ENCODE measurements around the gene PSMD12. TPM values are rescaled to one million over a fixed set of nuclear protein-coding genes. Genes with fewer than 3 reads are reported as not detected.
"Not testable (repeated sequence)": the region's sequence is repeated elsewhere in the genome, so short reads cannot be mapped to it uniquely, and the experiment has no call there.

The PSMD12 gene
- total RNA-seq, 2 experiments from 2014 or later = 39.8 to 40.5 TPM

GRCh38 chr17:67305446-67306235 lies 60.7 kb downstream of the PSMD12 start:
- H3K36me3 Mint-ChIP-seq; H3K4me1 Mint-ChIP-seq; DNase-seq; H3K9me3 Mint-ChIP-seq; ATAC-seq (ENCODE audit: low read depth); H3K27ac Mint-ChIP-seq; H3K27me3 Mint-ChIP-seq; POLR2A ChIA-PET; H3K4me3 Mint-ChIP-seq: not testable (repeated sequence)

- H3K4me1 Mint-ChIP-seq = no peaks in the 10 kb centered on the region
- POLR2A ChIA-PET = no interaction called here
- no peaks in the 10 kb centered on the region for H3K27me3 Mint-ChIP-seq
- H3K36me3 Mint-ChIP-seq = no peaks in the 10 kb centered on the region
- H3K27ac Mint-ChIP-seq = no peak overlapping the region
- DNase-seq (no peak), ATAC-seq (ENCODE audit: low read depth) (no peak)
- H3K9me3 Mint-ChIP-seq = no peaks in the 10 kb centered on the region
- H3K4me3 Mint-ChIP-seq = no peak overlapping the region
Observed at GRCh38 chr17:67297454-67297960, 68.9 kb downstream of the PSMD12 start.

GRCh38 chr17:67294451-67295199 lies 71.8 kb downstream of the PSMD12 start:
- DNase-seq = no peak
- no peak overlapping the region for H3K27ac Mint-ChIP-seq
- no peaks in the 10 kb centered on the region for H3K9me3 Mint-ChIP-seq
- H3K4me3 Mint-ChIP-seq = no peak overlapping the region
- peaks cover 2% of the 10 kb centered on the region for H3K27me3 Mint-ChIP-seq
- no peaks in the 10 kb centered on the region for H3K4me1 Mint-ChIP-seq
- no peaks in the 10 kb centered on the region for H3K36me3 Mint-ChIP-seq
- no peak for ATAC-seq (ENCODE audit: low read depth)
- POLR2A ChIA-PET = no interaction called here

- Mint-ChIP-seq H3K4me1 (no peaks in the 10 kb centered on the region), H3K9me3 (no peaks in the 10 kb centered on the region), H3K36me3 (no peaks in the 10 kb centered on the region), H3K4me3 (peak overlapping the region; percentile 57), H3K27ac (peak overlapping the region; percentile 8), H3K27me3 (peaks cover 5% of the 10 kb centered on the region)
- ATAC-seq (ENCODE audit: low read depth) (peak; percentile 99), DNase-seq (peak; percentile 71)
- POLR2A ChIA-PET = no interaction called here
Observed at GRCh38 chr17:67293251-67294203, 72.8 kb downstream of the PSMD12 start.

GRCh38 chr17:67290711-67291291 lies 75.6 kb downstream of the PSMD12 start:
- Mint-ChIP-seq H3K27me3 (peaks cover 6% of the 10 kb centered on the region), H3K4me1 (no peaks in the 10 kb centered on the region), H3K9me3 (no peaks in the 10 kb centered on the region), H3K36me3 (no peaks in the 10 kb centered on the region), H3K27ac (no peak overlapping the region), H3K4me3 (no peak overlapping the region)
- no peak for ATAC-seq (ENCODE audit: low read depth)
- DNase-seq = no peak
- POLR2A ChIA-PET = no interaction called here

- H3K4me1 Mint-ChIP-seq = no peaks in the 10 kb centered on the region
- H3K9me3 Mint-ChIP-seq = no peaks in the 10 kb centered on the region
- H3K27me3 Mint-ChIP-seq = peaks cover 6% of the 10 kb centered on the region
- H3K27ac Mint-ChIP-seq = no peak overlapping the region
- no peak for DNase-seq
- H3K4me3 Mint-ChIP-seq = no peak overlapping the region
- ATAC-seq (ENCODE audit: low read depth) = no peak
- POLR2A ChIA-PET = no interaction called here
- H3K36me3 Mint-ChIP-seq = no peaks in the 10 kb centered on the region
Observed at GRCh38 chr17:67290244-67290643, 76.1 kb downstream of the PSMD12 start.

- Mint-ChIP-seq H3K4me3 (no peak overlapping the region), H3K9me3 (no peaks in the 10 kb centered on the region), H3K4me1 (no peaks in the 10 kb centered on the region), H3K27me3 (peaks cover 6% of the 10 kb centered on the region), H3K27ac (no peak overlapping the region), H3K36me3 (no peaks in the 10 kb centered on the region)
- POLR2A ChIA-PET = no interaction called here
- ATAC-seq (ENCODE audit: low read depth) (no peak), DNase-seq (no peak)
Observed at GRCh38 chr17:67289181-67289876, 77.0 kb downstream of the PSMD12 start.

Other genes with a start within 250 kb of the PSMD12 start
- 10 to 100 TPM; 84.8 to 86.2 TPM for gene HELZ, start 121.4 kb downstream of the PSMD12 start, total RNA-seq
- gene PITPNC1, start 10.7 kb upstream of the PSMD12 start, total RNA-seq = 100 to 1,000 TPM; 100 to 104 TPM

Data from activated naive CD8-positive, alpha-beta T cell treated with anti-CD3 and anti-CD28 coated beads, Interleukin-2, amount 10 ng/mL, durations not matched to agents 7 days and 5 days (primary cell).